CD4-positive, alpha-beta T cell treated with Interleukin-21 for 1 hour (primary cell): ENCODE data around the gene CLECL1.
"Not testable (repeated sequence)": the region's sequence is repeated elsewhere in the genome, so short reads cannot be mapped to it uniquely, and the experiment has no call there.

Source experiments
- DNase-seq: peaks from one replicate; pipeline ENCODE4 v3.0.0-alpha.2; 2020

Gene CLECL1

GRCh38 chr12:9694241-9694640 lies 38.7 kb downstream of the CLECL1 start:
- DNase-seq, result no peak

- no peak for DNase-seq
Observed at GRCh38 chr12:9692909-9693308, 40.0 kb downstream of the CLECL1 start.

- DNase-seq, result no peak
Observed at GRCh38 chr12:9687228-9687627, 45.7 kb downstream of the CLECL1 start.

GRCh38 chr12:9685915-9686314 lies 47.0 kb downstream of the CLECL1 start:
- no peak for DNase-seq

GRCh38 chr12:9685366-9685765 lies 47.5 kb downstream of the CLECL1 start:
- not testable (repeated sequence) for DNase-seq

GRCh38 chr12:9682949-9683348 lies 49.9 kb downstream of the CLECL1 start:
- not testable (repeated sequence) for DNase-seq

- DNase-seq, result not testable (repeated sequence)
Observed at GRCh38 chr12:9682508-9682907, 50.4 kb downstream of the CLECL1 start.

- DNase-seq, result peak; percentile 71
Observed at GRCh38 chr12:9674226-9674590, 58.7 kb downstream of the CLECL1 start.

- peak; percentile 55 for DNase-seq
Observed at GRCh38 chr12:9673404-9674225, 59.3 kb downstream of the CLECL1 start.
